Measurements from ENCODE around the gene STOML1.
A peak's percentile ranks its signal among the peaks of the same experiment; 100 is the strongest.

STOML1 gene

GRCh38 chr15:74013374-74013894 is 21.3 kb upstream of the STOML1 start:
- no peak for DNase-seq

GRCh38 chr15:74011610-74012009 is 19.5 kb upstream of the STOML1 start:
- DNase-seq = no peak

- no peak for DNase-seq
Observed at GRCh38 chr15:74010929-74011540, 18.9 kb upstream of the STOML1 start.

- DNase-seq = no peak
Observed at GRCh38 chr15:74008901-74009300, 16.8 kb upstream of the STOML1 start.

GRCh38 chr15:74007820-74008371 is 15.8 kb upstream of the STOML1 start:
- no peak for DNase-seq

GRCh38 chr15:74006774-74007639 is 14.9 kb upstream of the STOML1 start:
- no peak for DNase-seq

- DNase-seq = no peak
Observed at GRCh38 chr15:73997986-73998385, 5.9 kb upstream of the STOML1 start.

- DNase-seq = no peak
Observed at GRCh38 chr15:73996939-73997338, 4.8 kb upstream of the STOML1 start.

- DNase-seq = no peak
Observed at GRCh38 chr15:73996267-73996666, 4.2 kb upstream of the STOML1 start.

GRCh38 chr15:73994912-73995622 is 3.0 kb upstream of the STOML1 start:
- no peak for DNase-seq

- DNase-seq = peak; percentile 95
Observed at GRCh38 chr15:73994413-73994883, 2.4 kb upstream of the STOML1 start, which contains the start of gene PML. TSS of gene PML (plus strand) at chr15:73994716. CDS start at chr15:73994813, 97 bp downstream.

- DNase-seq = no peak
Observed at GRCh38 chr15:73993211-73993994, 1.3 kb upstream of the STOML1 start.

- DNase-seq = no peak
Observed at GRCh38 chr15:73992594-73992898, 451 bp upstream of the STOML1 start.

- DNase-seq = no peak
Observed at GRCh38 chr15:73991260-73991659, 835 bp downstream of the STOML1 start.

GRCh38 chr15:73990250-73991005 is 1.7 kb downstream of the STOML1 start:
- DNase-seq = no peak

- no peak for DNase-seq
Observed at GRCh38 chr15:73989001-73989798, 2.9 kb downstream of the STOML1 start.

- DNase-seq = no peak
Observed at GRCh38 chr15:73988445-73988969, 3.6 kb downstream of the STOML1 start.

- DNase-seq = no peak
Observed at GRCh38 chr15:73987681-73988444, 4.2 kb downstream of the STOML1 start.

- DNase-seq = no peak
Observed at GRCh38 chr15:73987250-73987649, 4.8 kb downstream of the STOML1 start.

- no peak for DNase-seq
Observed at GRCh38 chr15:73986776-73987056, 5.4 kb downstream of the STOML1 start.

Measured in stimulated activated CD4-positive, alpha-beta T cell treated with anti-CD3 and anti-CD28 coated beads, Interleukin-4, amount 100 ng/mL, for 24 hours (primary cell).